NCI-H1092 (cell line): Measurements from ENCODE around the gene CABP7.

Source experiments
- DNase-seq: peaks from one replicate; lab custom pipeline; 2025; lab: John Stamatoyannopoulos, UW

The CABP7 gene

GRCh38 chr22:29719899-29720645 lies at the start of gene CABP7:
Gene CABP7 (plus strand): TSS chr22:29720003. CDS start chr22:29720425, 422 bp downstream.
- no peak for DNase-seq

GRCh38 chr22:29670626-29671025 lies 49.2 kb upstream of the CABP7 start:
- no peak for DNase-seq

GRCh38 chr22:29673361-29674066 lies 46.3 kb upstream of the CABP7 start:
- no peak for DNase-seq

GRCh38 chr22:29674121-29674520 lies 45.7 kb upstream of the CABP7 start:
- no peak for DNase-seq

GRCh38 chr22:29679316-29679715 lies 40.5 kb upstream of the CABP7 start:
- DNase-seq: no peak

- DNase-seq: no peak
Measured at GRCh38 chr22:29683536-29683935, 36.3 kb upstream of the CABP7 start.

- DNase-seq: no peak
Measured at GRCh38 chr22:29684244-29684643, 35.6 kb upstream of the CABP7 start.

GRCh38 chr22:29689206-29689879 lies 30.5 kb upstream of the CABP7 start:
- DNase-seq: no peak

GRCh38 chr22:29689880-29690213 lies 30.0 kb upstream of the CABP7 start:
- peak; percentile 47 for DNase-seq

- no peak for DNase-seq
Measured at GRCh38 chr22:29690476-29690875, 29.3 kb upstream of the CABP7 start.

GRCh38 chr22:29691636-29692326 lies 28.0 kb upstream of the CABP7 start:
- no peak for DNase-seq

GRCh38 chr22:29692327-29692640 lies 27.5 kb upstream of the CABP7 start:
- DNase-seq: no peak

- no peak for DNase-seq
Measured at GRCh38 chr22:29693161-29693560, 26.6 kb upstream of the CABP7 start.

GRCh38 chr22:29693671-29694070 lies 26.1 kb upstream of the CABP7 start:
- DNase-seq: peak; percentile 46

- DNase-seq: peak; percentile 89
Measured at GRCh38 chr22:29695129-29695926, 24.5 kb upstream of the CABP7 start.

- no peak for DNase-seq
Measured at GRCh38 chr22:29697853-29698598, 21.8 kb upstream of the CABP7 start.

- DNase-seq: peak; percentile 56
Measured at GRCh38 chr22:29700206-29700899, 19.4 kb upstream of the CABP7 start.

GRCh38 chr22:29700900-29701154 lies 19.0 kb upstream of the CABP7 start:
- peak; percentile 75 for DNase-seq

GRCh38 chr22:29701155-29701999 lies 18.4 kb upstream of the CABP7 start:
- peak; percentile 77 for DNase-seq
